ENCODE measurements around the gene ADD1. TPM values are rescaled to one million over a fixed set of nuclear protein-coding genes. Genes with fewer than 3 reads are reported as not detected.
A peak's percentile ranks its signal among the peaks of the same experiment; 100 is the strongest.

Gene ADD1
- total RNA-seq, 1 experiment from 2014 or later = 121 TPM

DNA sequence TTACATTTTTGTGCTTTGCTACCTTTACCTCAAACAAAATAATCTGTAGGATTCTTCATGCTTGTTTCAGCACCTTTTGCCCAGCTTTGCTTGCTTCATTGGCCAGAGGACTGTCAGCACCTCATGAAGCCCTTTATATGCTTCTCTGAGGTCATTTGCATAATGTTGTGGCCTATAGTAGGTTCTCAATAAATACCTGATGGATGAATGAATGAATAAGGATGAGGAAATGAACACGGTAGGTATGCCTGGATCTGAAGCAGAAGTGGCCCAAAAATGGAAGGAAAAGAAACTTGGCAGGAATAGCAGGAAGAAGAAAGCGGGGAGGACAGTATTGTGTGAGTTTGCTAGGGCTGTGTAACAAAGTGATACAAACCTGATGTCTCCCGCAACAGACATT lies 127.6 kb downstream of the ADD1 start:
- no peak for DNase-seq (ENCODE audit: low spot score)
- in situ Hi-C loops (cut with HindIII; ENCODE audit: low sequenced_read_pairs) = no loop called here

DNA sequence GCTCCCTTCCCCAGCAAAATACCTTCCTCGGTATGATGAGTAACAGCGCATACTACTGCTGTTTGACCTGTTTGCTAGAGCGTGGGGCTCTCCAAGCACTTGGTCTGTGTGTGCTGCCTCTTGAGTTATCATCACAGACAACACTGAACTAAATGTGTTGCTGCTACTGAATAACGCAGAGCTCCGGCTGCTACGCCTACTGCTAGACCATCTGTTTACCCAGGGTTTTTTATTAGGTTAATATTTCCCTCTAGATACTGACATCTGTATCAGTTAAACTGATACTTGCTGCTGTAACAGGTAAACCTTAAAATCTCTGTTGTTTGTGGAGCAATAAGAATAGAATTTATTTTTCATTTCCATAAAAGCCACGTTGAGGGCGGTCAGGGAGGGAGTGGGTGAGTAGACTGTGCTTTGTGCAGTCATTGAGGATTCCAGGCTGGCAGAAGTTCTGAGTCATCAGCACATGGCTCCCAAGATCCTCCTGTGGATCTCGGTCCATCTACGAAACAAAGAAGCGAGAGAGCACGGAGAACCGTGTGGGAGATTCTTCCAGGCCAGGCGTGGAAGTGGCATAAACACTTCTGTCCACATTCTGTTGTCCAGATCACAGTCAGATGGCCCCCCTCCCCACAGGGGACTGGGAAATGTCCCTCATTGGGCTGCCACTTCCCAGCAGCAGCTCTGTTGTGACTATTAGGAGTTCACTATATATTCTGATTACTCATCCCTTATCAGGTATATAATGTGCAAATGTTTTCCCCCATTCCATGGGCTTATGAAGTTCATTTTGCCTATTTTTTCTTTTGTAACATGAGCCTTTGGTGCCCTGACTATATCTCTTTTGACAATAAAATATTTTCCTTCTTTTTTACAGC lies 133.8 kb downstream of the ADD1 start:
- DNase-seq (ENCODE audit: low spot score) = peak; percentile 81
- in situ Hi-C loops (cut with HindIII; ENCODE audit: low sequenced_read_pairs) = no loop called here

Other genes with a start within 250 kb of the ADD1 start
- 42.9 and 57.7 TPM in 2 replicates for gene TNIP2, start 87.5 kb upstream of the ADD1 start, total RNA-seq (2014; rRNA removed; shearing (Covaris generic))
- 9.0 TPM in 2 replicates for gene SH3BP2, start 50.8 kb upstream of the ADD1 start, total RNA-seq (2014; rRNA removed; shearing (Covaris generic))
- 25.8 and 55.4 TPM in 2 replicates for gene NOP14, start 119.6 kb downstream of the ADD1 start, total RNA-seq (2014; rRNA removed; shearing (Covaris generic))
- 2.0 and 4.2 TPM in 2 replicates for gene GRK4, start 119.7 kb downstream of the ADD1 start, total RNA-seq (2014; rRNA removed; shearing (Covaris generic))
- gene HTT-AS, start 230.7 kb downstream of the ADD1 start, total RNA-seq (2014; rRNA removed; shearing (Covaris generic)) = not detected in 2 replicates
- gene HTT, start 230.8 kb downstream of the ADD1 start, total RNA-seq (2014; rRNA removed; shearing (Covaris generic)) = 52.6 and 96.4 TPM in 2 replicates